ENCODE measurements around the gene SYT2.

Gene SYT2

DNA sequence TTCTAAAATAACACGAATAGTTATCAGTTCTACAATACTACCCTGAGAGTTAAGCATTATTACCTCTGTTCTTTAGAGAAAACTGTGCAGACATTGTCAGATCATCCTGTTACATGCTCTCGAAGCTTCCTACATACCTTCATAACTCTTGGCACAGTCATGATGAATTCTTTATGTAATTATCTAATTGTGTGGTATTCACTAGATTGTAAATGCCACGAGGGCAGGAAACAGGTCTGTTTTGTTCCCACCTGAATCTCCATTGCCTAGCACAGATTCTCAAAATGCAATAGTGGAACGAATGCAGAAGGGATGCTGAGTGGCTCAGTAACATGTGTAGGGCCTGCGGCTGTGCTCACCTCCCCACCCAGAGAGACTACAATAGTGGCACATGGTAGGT lies 3.4 kb downstream of the SYT2 start:
- TF ChIP-seq, protein P1, sequence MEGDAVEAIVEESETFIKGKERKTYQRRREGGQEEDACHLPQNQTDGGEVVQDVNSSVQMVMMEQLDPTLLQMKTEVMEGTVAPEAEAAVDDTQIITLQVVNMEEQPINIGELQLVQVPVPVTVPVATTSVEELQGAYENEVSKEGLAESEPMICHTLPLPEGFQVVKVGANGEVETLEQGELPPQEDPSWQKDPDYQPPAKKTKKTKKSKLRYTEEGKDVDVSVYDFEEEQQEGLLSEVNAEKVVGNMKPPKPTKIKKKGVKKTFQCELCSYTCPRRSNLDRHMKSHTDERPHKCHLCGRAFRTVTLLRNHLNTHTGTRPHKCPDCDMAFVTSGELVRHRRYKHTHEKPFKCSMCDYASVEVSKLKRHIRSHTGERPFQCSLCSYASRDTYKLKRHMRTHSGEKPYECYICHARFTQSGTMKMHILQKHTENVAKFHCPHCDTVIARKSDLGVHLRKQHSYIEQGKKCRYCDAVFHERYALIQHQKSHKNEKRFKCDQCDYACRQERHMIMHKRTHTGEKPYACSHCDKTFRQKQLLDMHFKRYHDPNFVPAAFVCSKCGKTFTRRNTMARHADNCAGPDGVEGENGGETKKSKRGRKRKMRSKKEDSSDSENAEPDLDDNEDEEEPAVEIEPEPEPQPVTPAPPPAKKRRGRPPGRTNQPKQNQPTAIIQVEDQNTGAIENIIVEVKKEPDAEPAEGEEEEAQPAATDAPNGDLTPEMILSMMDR (IDR thresholded peaks at IDR 0.05; ENCODE audit: low read depth, low read length, missing control alignments), result no peak
- DNase-seq (ENCODE audit: low read depth), result no peak
- in situ Hi-C loops (cut with HindIII; ENCODE audit: low sequenced_read_pairs), result loop anchor here (25.0 kb wide), 1 partner anchor 495 kb away; no protein-coding TSS in a partner anchor
- no peak overlapping the region for H3K4me3 ChIP-seq (ENCODE audit: low read depth, low read length)

DNA sequence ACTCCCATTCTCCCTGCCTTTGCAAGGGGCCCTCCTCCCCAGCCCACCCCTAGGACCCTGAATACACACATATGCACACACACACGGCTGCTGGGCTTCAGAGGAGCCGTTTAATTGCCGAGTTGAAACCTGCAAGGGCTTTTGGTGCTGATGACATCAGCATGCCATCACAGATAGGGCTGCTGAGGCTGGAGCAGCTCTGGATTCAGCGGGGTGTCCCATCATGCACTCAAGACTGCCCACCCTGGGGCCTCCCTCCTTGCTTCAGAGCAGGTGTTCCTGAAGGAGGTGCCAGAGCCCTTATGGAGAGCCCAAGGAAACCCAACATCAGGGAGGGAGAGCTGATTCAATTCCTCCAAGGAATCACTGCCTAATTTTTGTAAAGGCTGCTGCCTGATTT lies 5.7 kb downstream of the SYT2 start:
- TF ChIP-seq, protein P1 (IDR thresholded peaks at IDR 0.05; ENCODE audit: low read depth, low read length, missing control alignments), result no peak
- DNase-seq (ENCODE audit: low read depth), result no peak
- no peak overlapping the region for H3K4me3 ChIP-seq (ENCODE audit: low read depth, low read length)
- in situ Hi-C loops (cut with HindIII; ENCODE audit: low sequenced_read_pairs), result loop anchor here (25.0 kb wide), 1 partner anchor 492 kb away; no protein-coding TSS in a partner anchor

DNA sequence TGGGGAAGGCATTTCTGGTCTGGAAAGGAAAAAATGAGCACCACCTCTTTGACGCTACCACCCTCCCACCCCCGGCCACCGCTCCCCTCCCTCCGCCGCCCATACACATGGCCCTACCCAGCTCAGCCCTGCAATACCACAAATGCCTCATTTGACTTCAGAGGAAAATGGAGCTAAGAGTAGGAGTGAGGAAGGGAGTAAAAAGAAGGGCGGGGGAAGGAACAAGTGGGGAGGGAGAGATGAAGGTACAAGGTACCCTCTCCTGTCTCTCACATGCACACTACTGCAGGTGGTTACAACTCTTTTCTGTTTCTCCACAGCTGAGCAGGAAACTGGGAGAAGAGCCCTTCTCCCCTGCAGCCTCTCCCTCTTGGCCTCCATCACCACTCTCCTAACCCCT lies 7.1 kb downstream of the SYT2 start:
- TF ChIP-seq, protein P1 (IDR thresholded peaks at IDR 0.05; ENCODE audit: low read depth, low read length, missing control alignments), result no peak
- H3K4me3 ChIP-seq (ENCODE audit: low read depth, low read length), result no peak overlapping the region
- no peak for DNase-seq (ENCODE audit: low read depth)
- in situ Hi-C loops (cut with HindIII; ENCODE audit: low sequenced_read_pairs), result loop anchor here (25.0 kb wide), 1 partner anchor 491 kb away; no protein-coding TSS in a partner anchor

DNA sequence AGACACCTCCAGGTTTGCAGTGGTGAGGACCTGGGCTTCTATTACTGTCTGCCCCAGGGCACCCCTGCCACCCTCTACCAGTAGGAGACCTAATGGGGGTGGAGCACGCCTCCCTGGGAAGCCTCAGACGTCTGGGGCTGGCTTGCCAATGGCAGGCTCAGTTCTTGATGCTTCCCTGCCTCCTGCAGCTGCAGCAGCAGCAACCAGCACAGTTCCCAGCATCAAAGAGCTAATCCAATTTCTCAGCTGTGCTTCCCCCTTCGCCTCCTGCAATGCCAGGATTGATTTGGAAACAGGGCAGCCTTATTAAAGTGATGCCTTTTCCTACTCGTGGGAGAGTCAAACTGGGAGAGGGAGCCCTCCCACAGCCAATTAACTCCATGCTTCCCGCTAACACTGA lies 8.2 kb downstream of the SYT2 start:
- no peak overlapping the region for H3K4me3 ChIP-seq (ENCODE audit: low read depth, low read length)
- DNase-seq (ENCODE audit: low read depth), result no peak
- TF ChIP-seq, protein P1 (IDR thresholded peaks at IDR 0.05; ENCODE audit: low read depth, low read length, missing control alignments), result no peak
- in situ Hi-C loops (cut with HindIII; ENCODE audit: low sequenced_read_pairs), result loop anchor here (25.0 kb wide), 1 partner anchor 490 kb away; no protein-coding TSS in a partner anchor

DNA sequence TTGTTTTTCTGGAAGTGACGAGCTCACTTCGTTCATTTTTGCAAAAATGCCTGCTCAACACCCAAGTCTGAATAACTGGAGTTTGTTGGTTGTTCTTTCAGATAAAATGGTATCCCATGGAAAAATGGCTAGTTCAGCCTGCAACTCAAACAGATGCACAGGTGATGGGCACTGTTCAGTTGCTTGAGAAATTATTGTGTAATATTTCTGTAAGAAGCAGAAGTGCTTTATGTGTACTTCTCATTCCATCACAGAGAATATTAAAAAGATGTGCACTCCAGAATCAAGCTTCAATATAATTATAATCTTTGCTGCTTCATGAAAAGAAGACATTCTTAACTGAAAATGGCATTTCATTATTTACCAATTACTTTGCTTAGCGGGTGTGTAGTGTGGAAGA lies 9.1 kb downstream of the SYT2 start:
- H3K4me3 ChIP-seq (ENCODE audit: low read depth, low read length), result no peak overlapping the region
- in situ Hi-C loops (cut with HindIII; ENCODE audit: low sequenced_read_pairs), result loop anchor here (25.0 kb wide), 1 partner anchor 489 kb away; no protein-coding TSS in a partner anchor
- TF ChIP-seq, protein P1 (IDR thresholded peaks at IDR 0.05; ENCODE audit: low read depth, low read length, missing control alignments), result no peak
- no peak for DNase-seq (ENCODE audit: low read depth)

DNA sequence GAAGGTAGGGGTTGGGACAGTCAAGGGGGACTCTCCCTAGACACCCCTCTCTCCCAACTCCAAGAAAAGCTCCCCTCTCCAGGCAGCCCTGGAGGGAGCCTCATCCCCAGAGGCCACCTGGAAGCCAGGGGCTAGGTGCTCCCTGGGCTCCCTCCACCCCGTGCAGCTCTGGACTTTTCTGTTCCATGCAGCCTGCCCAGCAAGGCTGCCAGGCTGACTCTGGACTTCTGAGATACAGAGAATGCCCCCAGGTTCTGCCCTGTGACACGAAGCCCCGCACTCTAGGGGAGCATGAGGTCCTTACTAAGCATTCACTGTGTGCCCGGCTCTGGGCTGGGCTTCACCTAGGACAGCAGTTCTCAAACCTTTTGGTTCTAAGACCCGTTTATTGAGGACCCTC lies 10.2 kb downstream of the SYT2 start:
- no peak for DNase-seq (ENCODE audit: low read depth)
- in situ Hi-C loops (cut with HindIII; ENCODE audit: low sequenced_read_pairs), result loop anchor here (25.0 kb wide), 1 partner anchor 488 kb away; no protein-coding TSS in a partner anchor
- no peak overlapping the region for H3K4me3 ChIP-seq (ENCODE audit: low read depth, low read length)
- TF ChIP-seq, protein P1 (IDR thresholded peaks at IDR 0.05; ENCODE audit: low read depth, low read length, missing control alignments), result no peak
